HG02852 (cell line): ENCODE measurements around the gene IHH.

Experiments
- ATAC-seq: cut with Tn5 transposase; IDR thresholded peaks from one replicate; pipeline ENCODE4 v1.9.1; 2021; ENCODE audit warnings: mild to moderate bottlenecking, moderate library complexity; ENCODE audit not compliant: unreplicated experiment

The IHH gene

DNA sequence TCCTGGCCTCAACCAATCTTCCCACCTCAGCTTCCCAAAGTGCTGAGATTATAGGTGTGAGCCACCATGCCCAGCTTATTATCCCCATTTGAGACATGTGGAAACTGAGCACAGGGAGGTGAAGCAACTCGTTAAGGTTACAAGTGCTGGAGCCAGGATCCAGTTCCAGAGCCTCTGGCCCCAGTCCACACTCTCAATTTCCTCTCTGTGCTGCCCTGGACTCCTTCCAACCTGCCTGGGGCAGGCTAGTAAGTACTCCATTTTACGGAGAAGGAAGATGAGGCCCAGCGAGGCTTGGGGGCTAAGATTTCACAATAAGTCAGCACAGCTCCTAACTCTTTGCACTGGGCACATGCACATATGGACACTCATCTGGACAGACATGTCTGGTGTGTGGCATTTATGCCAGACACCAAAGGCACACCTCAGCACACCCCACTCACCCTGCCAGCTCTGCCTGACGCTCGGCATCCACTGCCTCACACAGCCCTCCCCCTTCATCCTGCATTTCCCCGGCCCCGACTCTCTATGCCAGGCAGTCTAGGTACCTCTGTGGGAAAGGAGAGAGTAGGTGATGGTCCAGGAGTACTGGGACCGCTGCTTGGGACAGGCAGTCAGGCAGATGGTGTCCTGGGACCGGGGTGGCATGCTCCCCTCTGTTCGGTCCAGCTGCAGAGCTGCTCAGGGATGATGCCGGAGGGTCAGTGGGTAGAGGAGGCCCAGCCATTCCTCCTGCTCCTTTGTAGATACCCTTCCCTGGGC lies 39.9 kb downstream of the IHH start:
- ATAC-seq, result no peak

DNA sequence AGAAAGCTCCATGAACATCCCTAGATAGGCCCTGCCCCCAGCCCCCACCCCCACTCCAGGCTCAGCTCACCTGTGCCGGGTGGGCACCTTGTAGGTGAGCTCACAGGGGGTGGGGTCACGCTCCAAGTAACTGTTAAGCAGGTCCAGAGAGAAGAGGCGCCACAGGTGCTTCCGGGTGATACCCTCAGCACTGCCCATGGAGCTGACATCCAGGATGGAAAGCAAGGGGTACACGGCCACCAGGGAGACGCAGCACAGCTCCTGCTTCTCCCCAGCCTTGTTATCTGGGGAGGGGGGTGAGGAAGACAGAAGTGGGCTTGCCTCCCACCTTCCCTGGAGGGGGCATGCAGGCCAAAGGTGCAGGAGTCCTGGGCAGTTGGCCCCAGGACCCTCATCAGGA lies 41.3 kb downstream of the IHH start:
- ATAC-seq, result no peak

DNA sequence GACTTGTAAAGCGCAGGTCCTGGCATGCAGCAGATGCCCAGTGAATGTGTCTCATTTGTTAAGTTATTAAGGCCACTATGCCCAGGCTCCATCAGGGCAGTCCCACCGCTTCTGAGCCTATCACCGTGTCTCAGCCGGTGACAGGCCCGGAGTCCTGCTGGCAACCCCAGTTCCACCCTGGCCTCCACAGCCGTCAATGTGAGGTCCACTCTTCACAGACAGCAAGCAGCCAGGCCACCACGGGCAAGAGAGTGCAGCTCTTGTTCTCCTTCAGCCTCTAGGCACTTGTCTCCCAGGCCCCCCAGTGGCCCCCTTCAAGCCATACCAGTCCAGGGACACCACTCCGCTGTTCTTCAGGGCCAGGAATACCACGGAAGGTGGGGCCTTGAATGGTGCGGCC lies 42.0 kb downstream of the IHH start:
- ATAC-seq, result no peak

DNA sequence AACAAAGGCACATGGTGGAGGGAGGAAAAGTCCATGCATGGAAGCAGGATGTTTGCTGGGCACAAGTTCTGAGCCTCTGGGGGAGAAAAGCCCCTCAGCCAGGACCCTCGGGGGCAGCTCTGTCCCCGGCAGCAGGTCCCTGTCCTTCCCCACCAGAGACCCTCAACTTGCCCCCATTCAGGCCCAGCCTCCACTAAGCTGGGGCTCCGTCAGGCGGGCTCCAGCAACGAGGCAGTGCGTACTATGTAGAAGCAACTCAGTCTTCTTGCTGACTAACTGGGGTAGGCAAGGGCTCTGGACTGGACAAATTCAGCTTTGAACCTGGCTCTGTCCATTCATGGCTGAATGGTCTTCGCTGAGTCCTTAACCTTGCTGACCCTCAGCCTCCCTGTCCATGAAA lies 42.4 kb downstream of the IHH start:
- no peak for ATAC-seq

DNA sequence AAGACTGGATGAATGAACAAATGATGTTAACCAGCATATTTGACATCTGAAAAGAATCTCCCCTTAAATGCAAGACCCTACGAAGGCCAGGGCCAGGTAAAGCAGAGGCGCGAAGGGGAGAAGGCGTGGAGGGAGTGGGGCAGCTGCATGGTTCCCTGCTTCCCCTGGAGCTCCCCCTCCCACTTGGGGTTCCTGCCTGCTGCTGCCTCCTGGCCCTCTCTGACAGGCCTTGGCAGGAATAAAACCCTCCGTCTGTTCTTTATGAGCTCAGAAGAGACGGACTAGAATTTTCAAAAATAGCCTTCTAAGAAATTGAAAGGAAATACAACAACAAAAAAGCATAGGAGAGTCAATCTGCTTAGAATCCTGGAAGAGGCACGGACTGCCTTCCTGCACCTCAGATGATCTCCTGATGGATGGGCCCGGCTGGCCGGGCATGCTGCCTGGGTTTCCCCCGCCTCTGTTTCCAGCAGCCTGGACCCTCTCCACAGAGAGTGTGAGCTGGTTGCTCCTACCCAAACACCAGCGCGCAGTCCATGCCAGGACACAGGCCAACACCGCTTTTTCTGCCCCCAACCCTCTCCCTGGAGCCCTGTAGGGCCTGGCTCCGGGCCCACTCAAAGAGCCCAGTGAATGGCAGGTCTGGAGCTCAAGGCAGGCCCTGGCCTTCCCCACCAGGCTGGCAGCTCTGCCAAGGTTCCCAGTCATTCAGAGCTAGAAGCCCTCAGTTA lies 43.4 kb downstream of the IHH start:
- ATAC-seq, result no peak

DNA sequence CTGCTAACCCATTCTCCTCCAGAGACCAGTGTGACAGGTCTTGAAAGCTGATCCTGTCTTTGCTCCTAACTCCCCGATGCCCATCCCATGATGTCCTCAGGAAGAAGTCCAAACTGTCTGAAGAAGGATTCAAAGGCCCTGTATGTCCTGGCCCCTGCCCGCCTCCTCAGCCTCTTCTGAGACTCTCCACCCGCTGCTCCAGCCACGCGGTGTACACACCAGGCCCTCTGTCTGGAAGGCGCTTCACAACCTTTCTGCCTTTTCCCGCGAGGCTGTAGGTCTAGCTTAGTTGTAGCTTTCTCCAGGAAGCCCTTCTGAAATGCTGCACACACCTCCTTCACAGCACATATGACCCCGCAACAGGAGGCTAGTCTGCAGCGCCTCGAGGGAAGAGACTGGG lies 44.0 kb downstream of the IHH start:
- ATAC-seq, result no peak

DNA sequence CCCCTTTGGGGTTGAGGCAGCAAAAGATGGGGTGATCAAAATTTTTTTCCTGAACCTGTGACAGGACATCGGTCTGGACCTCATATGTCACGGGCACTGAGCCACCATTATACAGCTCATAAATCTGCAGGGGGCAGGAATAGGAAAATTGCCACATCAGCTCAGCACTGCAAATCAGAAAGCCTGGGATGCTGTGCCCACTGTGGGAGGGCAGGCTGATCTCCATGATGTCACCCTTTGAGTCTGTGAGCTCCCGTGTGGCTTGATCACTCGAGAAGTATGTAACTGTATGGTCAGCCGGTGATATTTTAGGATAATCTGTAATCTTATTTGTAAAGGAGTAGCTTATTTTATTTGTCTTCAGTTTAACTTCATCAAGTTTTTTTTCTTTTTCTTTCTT lies 49.8 kb downstream of the IHH start:
- no peak for ATAC-seq

DNA sequence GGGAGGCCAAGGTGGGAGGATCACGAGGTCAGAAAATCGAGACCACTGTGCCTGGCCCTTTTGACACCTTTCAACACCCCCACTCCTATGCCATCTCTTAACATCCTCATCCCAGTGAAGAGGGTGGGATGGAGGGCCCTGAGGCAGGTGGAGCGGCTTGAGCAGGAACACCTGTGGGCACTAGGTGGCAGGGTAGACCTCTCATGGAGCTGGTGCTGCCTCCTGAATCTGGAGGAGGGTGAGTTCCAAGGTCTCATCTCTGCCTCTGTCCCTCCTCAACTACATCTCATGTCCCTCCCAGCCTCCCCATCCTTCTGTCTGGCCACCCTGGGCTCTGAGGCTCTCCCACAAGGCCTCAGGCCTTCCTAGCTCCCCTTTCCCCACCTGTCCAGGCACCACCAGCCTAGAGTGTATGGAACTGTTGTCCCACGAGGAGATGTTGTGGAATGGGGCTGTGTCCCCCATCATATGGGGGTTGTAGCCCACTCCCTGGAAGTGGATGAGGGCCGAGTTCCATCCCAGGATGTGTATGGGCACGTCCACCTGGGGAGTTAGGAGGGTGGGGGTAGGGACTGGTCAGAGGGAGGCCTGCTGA lies 50.5 kb downstream of the IHH start:
- ATAC-seq, result no peak

DNA sequence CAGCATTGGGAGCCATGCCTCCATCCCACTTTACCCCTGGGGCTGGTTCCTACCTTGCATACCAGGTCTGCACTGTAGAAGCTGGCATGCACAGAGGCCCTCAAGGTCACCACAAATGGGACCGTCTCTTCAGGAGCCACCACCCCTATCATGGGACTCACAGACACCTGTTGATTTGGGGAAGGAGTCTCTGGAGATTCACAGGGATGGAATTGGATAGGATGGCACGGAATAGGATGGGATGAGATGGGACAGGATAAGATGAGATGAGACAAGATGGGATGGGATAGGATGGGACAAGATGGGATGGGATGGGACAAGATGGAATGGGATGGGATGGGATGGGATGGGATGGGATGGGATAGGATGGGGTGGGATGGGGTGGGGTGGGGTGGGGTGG lies 51.4 kb downstream of the IHH start:
- no peak for ATAC-seq
